Measurements from ENCODE around the gene DSG3.

GRCh38 chr18:31426871-31427406, 20.6 kb upstream of the DSG3 start:
- TF ChIP-seq CTCF (IDR thresholded peaks at IDR 0.05) (no peak), POLR2A (IDR thresholded peaks at IDR 0.05) (no peak)
